ENCODE results near the gene DOCK2. TPM values are rescaled to one million over a fixed set of nuclear protein-coding genes. Genes with fewer than 3 reads are reported as not detected.

DOCK2 gene
- total and polyA plus RNA-seq, 7 donors: 2.3 to 21.1 (median 12.5) TPM

GRCh38 chr5:169667896-169668674 lies 31.0 kb downstream of the DOCK2 start:
- no peaks in the 10 kb centered on the region for H3K36me3 ChIP-seq

DNA sequence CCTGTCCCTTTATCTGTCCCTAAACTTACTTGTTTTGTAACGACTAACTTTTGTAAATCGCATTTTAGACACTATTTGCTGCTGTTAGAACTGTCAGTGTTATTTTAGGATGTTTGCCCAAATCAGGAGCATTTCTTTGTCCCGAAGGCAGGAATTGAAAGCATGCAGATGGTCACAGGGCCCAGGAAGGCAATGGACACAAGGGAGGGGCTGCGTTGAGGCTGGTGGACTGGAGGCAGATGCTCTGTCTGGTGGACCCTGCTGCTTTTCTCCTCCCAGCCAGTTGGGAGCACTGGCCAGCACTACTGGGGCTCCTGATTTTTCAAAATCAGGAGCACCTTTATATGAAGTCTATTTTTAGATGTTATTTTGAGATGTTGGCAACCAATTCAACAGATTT lies 31.7 kb downstream of the DOCK2 start:
- Histone ChIP-seq H3K27me3 (no peaks in the 10 kb centered on the region), H3K4me3 (no peak overlapping the region), H3K9me3 (no peaks in the 10 kb centered on the region), H3K4me1 (no peaks in the 10 kb centered on the region), H3K27ac (no peak overlapping the region), H3K36me3 (no peaks in the 10 kb centered on the region)
- no peak for DNase-seq
- 45 to 68% methylated on average over 4 of the region's 4 CpGs for WGBS, 2 donors
- intact Hi-C loops (cut with DNase I): no loop called here
- TF ChIP-seq POLR2A (IDR thresholded peaks at IDR 0.05) (no peak), POLR2AphosphoS5 (IDR thresholded peaks at IDR 0.05) (no peak), CTCF (IDR thresholded peaks at IDR 0.05) (no peak), EP300 (IDR thresholded peaks at IDR 0.05) (no peak)

More at GRCh38 chr5:169667896-169668674, 31.0 kb downstream of the DOCK2 start:
- Histone ChIP-seq H3K4me1 (no peaks in the 10 kb centered on the region), H3K4me3 (no peak overlapping the region), H3K27ac (no peak overlapping the region), H3K9me3 (no peaks in the 10 kb centered on the region), H3K27me3 (no peaks in the 10 kb centered on the region)
- 29 to 66% methylated on average over 9 of the region's 9 CpGs for WGBS, 2 donors
- intact Hi-C loops (cut with DNase I): no loop called here
- TF ChIP-seq POLR2AphosphoS5 (IDR thresholded peaks at IDR 0.05) (no peak), EP300 (IDR thresholded peaks at IDR 0.05) (no peak), POLR2A (IDR thresholded peaks at IDR 0.05) (no peak), CTCF (IDR thresholded peaks at IDR 0.05) (no peak)
- DNase-seq: no peak

DNA sequence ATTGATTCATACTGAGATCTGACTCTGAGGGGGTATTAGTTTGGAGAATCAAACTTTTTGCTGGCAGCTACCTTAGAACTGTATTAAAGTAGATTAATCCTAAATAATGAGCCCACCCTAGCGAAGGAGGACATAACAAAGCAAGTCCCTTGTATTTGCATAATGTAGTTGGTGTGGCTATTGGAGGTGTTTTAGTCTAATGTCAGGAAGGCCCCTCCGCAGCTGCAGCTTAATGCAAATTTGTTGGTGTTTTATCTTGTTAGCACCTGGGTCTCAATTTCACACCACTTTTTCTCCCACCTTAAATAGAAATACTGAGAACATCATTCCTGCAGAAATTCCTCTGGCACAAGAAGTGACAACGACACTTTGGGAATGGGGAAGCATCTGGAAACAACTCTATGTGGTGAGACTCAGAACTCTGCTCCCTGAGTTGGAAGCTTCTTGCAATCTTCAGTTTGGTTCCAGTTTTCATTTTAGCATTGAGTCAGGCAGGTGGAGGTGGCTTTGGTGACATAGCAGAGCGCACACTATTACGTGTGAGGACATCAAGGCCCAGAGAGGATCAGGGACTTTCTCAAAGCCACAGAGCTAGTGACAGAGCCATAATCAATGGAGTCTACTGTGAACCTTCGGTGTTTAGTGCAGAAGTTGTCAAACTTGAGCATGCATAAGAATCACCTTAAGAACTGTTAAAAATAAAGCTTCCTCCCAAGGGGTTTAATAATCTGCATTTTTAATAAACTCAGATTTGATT lies 33.9 kb downstream of the DOCK2 start:
- no peak for DNase-seq
- H3K27ac ChIP-seq: no peak overlapping the region

DNA sequence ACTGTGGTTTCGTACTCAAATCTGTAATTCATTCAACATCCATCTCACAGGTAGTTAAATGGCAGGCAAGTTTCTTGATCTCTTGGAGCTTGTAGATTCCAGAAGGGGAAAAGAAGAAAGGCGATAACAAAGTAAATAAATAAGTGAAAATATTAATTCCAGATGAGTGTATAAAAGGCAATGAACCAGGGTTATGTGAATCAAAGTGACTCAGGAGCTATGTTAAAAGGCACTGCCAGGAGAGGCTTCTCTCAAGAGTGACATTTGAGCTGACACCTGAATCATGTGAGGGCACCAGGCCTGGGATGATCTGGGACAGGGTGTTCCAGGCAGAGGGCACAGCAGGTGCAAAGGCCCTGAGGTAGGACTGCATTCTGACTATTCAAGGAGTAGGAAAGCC lies 45.0 kb downstream of the DOCK2 start:
- Histone ChIP-seq H3K4me3 (no peak overlapping the region), H3K27me3 (no peaks in the 10 kb centered on the region), H3K4me1 (no peaks in the 10 kb centered on the region), H3K9me3 (no peaks in the 10 kb centered on the region), H3K27ac (no peak overlapping the region), H3K36me3 (no peaks in the 10 kb centered on the region)
- 91 to 94% methylated on average over 2 of the region's 2 CpGs for WGBS, 2 donors
- TF ChIP-seq EP300 (IDR thresholded peaks at IDR 0.05) (no peak), POLR2AphosphoS5 (IDR thresholded peaks at IDR 0.05) (no peak)
- DNase-seq: no peak
- intact Hi-C loops (cut with DNase I): no loop called here

More for the DNA sequence above, 33.9 kb downstream of the DOCK2 start:
- Histone ChIP-seq H3K4me3 (no peak overlapping the region), H3K27me3 (no peaks in the 10 kb centered on the region), H3K9me3 (no peaks in the 10 kb centered on the region), H3K36me3 (no peaks in the 10 kb centered on the region), H3K4me1 (no peaks in the 10 kb centered on the region)
- intact Hi-C loops (cut with DNase I): no loop called here
- TF ChIP-seq EP300 (IDR thresholded peaks at IDR 0.05): no peak
- no peak for TF ChIP-seq POLR2AphosphoS5 (IDR thresholded peaks at IDR 0.05)
- TF ChIP-seq POLR2A (IDR thresholded peaks at IDR 0.05): no peak
- 71 to 74% methylated on average over 6 of the region's 6 CpGs for WGBS, 2 donors

GRCh38 chr5:169686137-169686536 lies 49.1 kb downstream of the DOCK2 start:
- 66 to 68% methylated on average over 5 of the region's 5 CpGs for WGBS, 2 donors
- TF ChIP-seq CTCF (IDR thresholded peaks at IDR 0.05) (no peak), POLR2AphosphoS5 (IDR thresholded peaks at IDR 0.05) (no peak), POLR2A (IDR thresholded peaks at IDR 0.05) (no peak), EP300 (IDR thresholded peaks at IDR 0.05) (no peak)
- Histone ChIP-seq H3K4me3 (no peak overlapping the region), H3K9me3 (no peaks in the 10 kb centered on the region), H3K27ac (no peak overlapping the region), H3K4me1 (no peaks in the 10 kb centered on the region), H3K27me3 (no peaks in the 10 kb centered on the region), H3K36me3 (no peaks in the 10 kb centered on the region)
- DNase-seq: no peak
- intact Hi-C loops (cut with DNase I): no loop called here
